ENCODE data around the gene COL8A1. TPM values are rescaled to one million over a fixed set of nuclear protein-coding genes. Genes with fewer than 3 reads are reported as not detected.

Gene COL8A1
- total RNA-seq, 1 experiment from 2014 or later, result 0.07 TPM

DNA sequence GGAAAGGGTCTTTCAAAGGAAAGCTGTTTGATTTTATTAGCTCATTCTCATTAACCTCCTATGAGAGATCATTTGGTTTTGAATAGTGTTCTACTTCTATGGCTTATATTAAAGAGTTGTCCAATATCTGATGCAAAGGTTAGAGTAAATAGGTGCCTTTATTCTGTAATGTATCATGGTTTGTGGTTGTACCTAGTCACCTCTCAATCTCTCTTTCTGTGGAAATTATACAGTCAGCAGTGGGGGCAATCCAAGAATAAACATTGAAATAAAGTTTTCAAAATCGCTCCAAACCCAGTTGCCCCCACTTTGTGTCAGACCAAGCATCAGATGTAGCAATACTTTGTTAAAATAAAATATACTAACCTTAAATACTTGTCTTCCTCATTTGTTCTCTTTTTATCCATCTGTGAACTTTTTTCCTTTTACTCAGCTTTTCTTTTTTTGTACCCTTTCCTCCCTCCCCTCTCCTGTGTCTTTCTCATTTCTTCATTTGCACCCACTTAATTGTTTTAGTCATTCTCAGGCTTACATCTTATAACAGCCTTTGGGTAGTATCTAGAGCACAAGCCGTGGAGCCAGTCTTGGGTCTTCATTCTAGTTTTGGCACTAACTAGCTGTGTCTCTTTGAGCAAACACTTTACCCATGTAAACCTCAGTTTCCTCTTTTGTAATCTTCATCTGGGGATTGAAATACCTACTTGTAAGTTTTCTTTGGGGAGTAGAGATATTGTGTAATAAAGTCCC is 196.0 kb downstream of the COL8A1 start:
- POLR2A ChIA-PET, result no interaction called here
- no peak for DNase-seq (ENCODE audit: low read depth, low spot score)
- RAD21 ChIA-PET (ENCODE audit: low non-redundant PET in 1 of 2, low total read pairs in 2 of 2, uncharacterized antibody in 2 of 2, unreplicated experiment in 2 of 2), result no interaction called here
- Histone ChIP-seq H3K27me3 (ENCODE audit: insufficient read depth, low read length) (no peaks in the 10 kb centered on the region), H3K4me3 (replicated peaks in 1 of 2; ENCODE audit: low read depth in 1 of 2, low read length in 2 of 2) (no peak overlapping the region), H3K9ac (ENCODE audit: low read length) (no peak overlapping the region), H3K9me2 (ENCODE audit: insufficient read depth) (no peaks in the 10 kb centered on the region), H4K20me1 (ENCODE audit: insufficient read depth) (no peaks in the 10 kb centered on the region; the same call in 1 of the 2 replicates), H3K4me1 (ENCODE audit: control insufficient read depth in 1 of 2, insufficient read depth in 2 of 2, low read length in 2 of 2) (no peaks in the 10 kb centered on the region), H2AFZ (ENCODE audit: low read depth, low read length, poor library complexity, severe bottlenecking) (no peak overlapping the region), H3K27ac (ENCODE audit: low read depth, low read length) (no peak overlapping the region), H3K79me2 (ENCODE audit: insufficient read depth, low read length) (peaks cover 69% of the 10 kb centered on the region), H3K36me3 (ENCODE audit: control insufficient read depth in 1 of 2, insufficient read depth in 2 of 2, low read length in 2 of 2) (no peaks in the 10 kb centered on the region), H3K9me3 (ENCODE audit: control insufficient read depth in 1 of 2, insufficient read depth in 1 of 2, low read depth in 1 of 2, low read length in 2 of 2) (no peaks in the 10 kb centered on the region), H3K4me2 (ENCODE audit: low read length) (no peak overlapping the region)
- TF ChIP-seq YY1 (IDR thresholded peaks at IDR 0.05; ENCODE audit: extremely low read depth, insufficient replicate concordance, low read depth, low read length) (no peak), POLR2AphosphoS5 (IDR thresholded peaks at IDR 0.05; ENCODE audit: low read depth, low read length) (no peak), ELF1 (IDR thresholded peaks at IDR 0.05; ENCODE audit: borderline replicate concordance, low read depth) (no peak), RAD21 (IDR thresholded peaks at IDR 0.05; ENCODE audit: low read depth) (no peak)
- no peak for ATAC-seq
- CTCF ChIA-PET, result interaction anchor here (1.2 to 2.1 kb wide), 2 partner anchors 9 to 420 kb away, joined by 5 to 11 read pairs; no protein-coding TSS in a partner anchor
- BruUV-seq (replicated peaks), result no TSS peak
- intact Hi-C loops (cut with micrococcal nuclease), result loop anchor here (10.0 kb wide), 1 partner anchor 630 kb away; no protein-coding TSS in a partner anchor

DNA sequence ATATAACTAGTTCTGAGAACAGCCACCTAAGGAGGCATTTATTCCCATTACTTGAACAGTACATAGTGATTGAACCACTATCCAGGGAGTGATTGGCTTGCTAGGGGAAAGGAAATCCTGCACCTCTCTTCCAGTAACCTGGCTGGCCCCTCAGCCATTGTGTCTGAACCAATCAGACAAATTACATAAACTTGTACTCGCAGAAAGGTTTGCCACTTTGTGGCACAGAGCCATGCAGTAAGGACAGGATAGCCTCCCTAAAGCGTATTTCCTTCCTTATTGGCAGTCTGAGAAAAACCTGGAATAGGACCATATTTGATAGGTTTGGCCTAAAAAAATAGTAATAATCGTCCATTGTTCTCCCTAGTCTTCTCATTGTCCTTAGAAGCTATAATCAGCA is 198.3 kb downstream of the COL8A1 start:
- no peak overlapping the region for H2AFZ ChIP-seq (ENCODE audit: low read depth, low read length, poor library complexity, severe bottlenecking)
- H3K27me3 ChIP-seq (ENCODE audit: insufficient read depth, low read length), result no peaks in the 10 kb centered on the region
- intact Hi-C loops (cut with micrococcal nuclease), result loop anchor here (10.0 kb wide), 1 partner anchor 628 kb away; no protein-coding TSS in a partner anchor
- no peak for DNase-seq (ENCODE audit: low read depth, low spot score)
- no peaks in the 10 kb centered on the region for H3K4me1 ChIP-seq (ENCODE audit: control insufficient read depth in 1 of 2, insufficient read depth in 2 of 2, low read length in 2 of 2)
- no peaks in the 10 kb centered on the region for H4K20me1 ChIP-seq (ENCODE audit: insufficient read depth)
- H3K4me2 ChIP-seq (ENCODE audit: low read length), result no peak overlapping the region
- peaks cover 67% of the 10 kb centered on the region for H3K79me2 ChIP-seq (ENCODE audit: insufficient read depth, low read length)
- no peaks in the 10 kb centered on the region for H3K36me3 ChIP-seq (ENCODE audit: control insufficient read depth in 1 of 2, insufficient read depth in 2 of 2, low read length in 2 of 2)
- ChIA-PET RAD21 (ENCODE audit: low non-redundant PET in 1 of 2, low total read pairs in 2 of 2, uncharacterized antibody in 2 of 2, unreplicated experiment in 2 of 2) (no interaction called here), CTCF (no interaction called here), POLR2A (no interaction called here)
- no peak for ATAC-seq
- no peak overlapping the region for H3K4me3 ChIP-seq (replicated peaks in 1 of 2; ENCODE audit: low read depth in 1 of 2, low read length in 2 of 2)
- H3K9ac ChIP-seq (ENCODE audit: low read length), result no peak overlapping the region
- TF ChIP-seq ZNF274 (IDR thresholded peaks at IDR 0.05; ENCODE audit: low read depth, low read length) (no peak), POLR2A (IDR thresholded peaks at IDR 0.05; ENCODE audit: borderline replicate concordance, extremely low read depth, insufficient read depth, insufficient read length) (no peak), ELF1 (IDR thresholded peaks at IDR 0.05; ENCODE audit: borderline replicate concordance, low read depth) (no peak), RAD21 (IDR thresholded peaks at IDR 0.05; ENCODE audit: low read depth) (no peak), CBX3 (IDR thresholded peaks at IDR 0.05; ENCODE audit: low read depth) (no peak), SIN3A (IDR thresholded peaks at IDR 0.05; ENCODE audit: low read depth) (no peak)
- TF ChIP-seq, protein P1, sequence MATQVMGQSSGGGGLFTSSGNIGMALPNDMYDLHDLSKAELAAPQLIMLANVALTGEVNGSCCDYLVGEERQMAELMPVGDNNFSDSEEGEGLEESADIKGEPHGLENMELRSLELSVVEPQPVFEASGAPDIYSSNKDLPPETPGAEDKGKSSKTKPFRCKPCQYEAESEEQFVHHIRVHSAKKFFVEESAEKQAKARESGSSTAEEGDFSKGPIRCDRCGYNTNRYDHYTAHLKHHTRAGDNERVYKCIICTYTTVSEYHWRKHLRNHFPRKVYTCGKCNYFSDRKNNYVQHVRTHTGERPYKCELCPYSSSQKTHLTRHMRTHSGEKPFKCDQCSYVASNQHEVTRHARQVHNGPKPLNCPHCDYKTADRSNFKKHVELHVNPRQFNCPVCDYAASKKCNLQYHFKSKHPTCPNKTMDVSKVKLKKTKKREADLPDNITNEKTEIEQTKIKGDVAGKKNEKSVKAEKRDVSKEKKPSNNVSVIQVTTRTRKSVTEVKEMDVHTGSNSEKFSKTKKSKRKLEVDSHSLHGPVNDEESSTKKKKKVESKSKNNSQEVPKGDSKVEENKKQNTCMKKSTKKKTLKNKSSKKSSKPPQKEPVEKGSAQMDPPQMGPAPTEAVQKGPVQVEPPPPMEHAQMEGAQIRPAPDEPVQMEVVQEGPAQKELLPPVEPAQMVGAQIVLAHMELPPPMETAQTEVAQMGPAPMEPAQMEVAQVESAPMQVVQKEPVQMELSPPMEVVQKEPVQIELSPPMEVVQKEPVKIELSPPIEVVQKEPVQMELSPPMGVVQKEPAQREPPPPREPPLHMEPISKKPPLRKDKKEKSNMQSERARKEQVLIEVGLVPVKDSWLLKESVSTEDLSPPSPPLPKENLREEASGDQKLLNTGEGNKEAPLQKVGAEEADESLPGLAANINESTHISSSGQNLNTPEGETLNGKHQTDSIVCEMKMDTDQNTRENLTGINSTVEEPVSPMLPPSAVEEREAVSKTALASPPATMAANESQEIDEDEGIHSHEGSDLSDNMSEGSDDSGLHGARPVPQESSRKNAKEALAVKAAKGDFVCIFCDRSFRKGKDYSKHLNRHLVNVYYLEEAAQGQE (IDR thresholded peaks at IDR 0.05; ENCODE audit: low read depth), result no peak
- TF ChIP-seq, protein P2, sequence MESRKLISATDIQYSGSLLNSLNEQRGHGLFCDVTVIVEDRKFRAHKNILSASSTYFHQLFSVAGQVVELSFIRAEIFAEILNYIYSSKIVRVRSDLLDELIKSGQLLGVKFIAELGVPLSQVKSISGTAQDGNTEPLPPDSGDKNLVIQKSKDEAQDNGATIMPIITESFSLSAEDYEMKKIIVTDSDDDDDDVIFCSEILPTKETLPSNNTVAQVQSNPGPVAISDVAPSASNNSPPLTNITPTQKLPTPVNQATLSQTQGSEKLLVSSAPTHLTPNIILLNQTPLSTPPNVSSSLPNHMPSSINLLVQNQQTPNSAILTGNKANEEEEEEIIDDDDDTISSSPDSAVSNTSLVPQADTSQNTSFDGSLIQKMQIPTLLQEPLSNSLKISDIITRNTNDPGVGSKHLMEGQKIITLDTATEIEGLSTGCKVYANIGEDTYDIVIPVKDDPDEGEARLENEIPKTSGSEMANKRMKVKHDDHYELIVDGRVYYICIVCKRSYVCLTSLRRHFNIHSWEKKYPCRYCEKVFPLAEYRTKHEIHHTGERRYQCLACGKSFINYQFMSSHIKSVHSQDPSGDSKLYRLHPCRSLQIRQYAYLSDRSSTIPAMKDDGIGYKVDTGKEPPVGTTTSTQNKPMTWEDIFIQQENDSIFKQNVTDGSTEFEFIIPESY (IDR thresholded peaks at IDR 0.05; ENCODE audit: extremely low read depth, insufficient replicate concordance, low read length), result no peak
- TF ChIP-seq, protein P3, sequence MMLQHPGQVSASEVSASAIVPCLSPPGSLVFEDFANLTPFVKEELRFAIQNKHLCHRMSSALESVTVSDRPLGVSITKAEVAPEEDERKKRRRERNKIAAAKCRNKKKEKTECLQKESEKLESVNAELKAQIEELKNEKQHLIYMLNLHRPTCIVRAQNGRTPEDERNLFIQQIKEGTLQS (IDR thresholded peaks at IDR 0.05), result no peak
- H3K9me3 ChIP-seq (ENCODE audit: control insufficient read depth in 1 of 2, insufficient read depth in 1 of 2, low read depth in 1 of 2, low read length in 2 of 2), result no peaks in the 10 kb centered on the region
- no peaks in the 10 kb centered on the region for H3K9me2 ChIP-seq (ENCODE audit: insufficient read depth)
- no peak overlapping the region for H3K27ac ChIP-seq (ENCODE audit: low read depth, low read length)
- BruUV-seq (replicated peaks), result no TSS peak

Data from HCT116 (cell line).